ENCODE data around the gene RBPJ. TPM values are rescaled to one million over a fixed set of nuclear protein-coding genes. Genes with fewer than 3 reads are reported as not detected.

The RBPJ gene
- polyA plus RNA-seq, 1 experiment: 218 TPM

DNA sequence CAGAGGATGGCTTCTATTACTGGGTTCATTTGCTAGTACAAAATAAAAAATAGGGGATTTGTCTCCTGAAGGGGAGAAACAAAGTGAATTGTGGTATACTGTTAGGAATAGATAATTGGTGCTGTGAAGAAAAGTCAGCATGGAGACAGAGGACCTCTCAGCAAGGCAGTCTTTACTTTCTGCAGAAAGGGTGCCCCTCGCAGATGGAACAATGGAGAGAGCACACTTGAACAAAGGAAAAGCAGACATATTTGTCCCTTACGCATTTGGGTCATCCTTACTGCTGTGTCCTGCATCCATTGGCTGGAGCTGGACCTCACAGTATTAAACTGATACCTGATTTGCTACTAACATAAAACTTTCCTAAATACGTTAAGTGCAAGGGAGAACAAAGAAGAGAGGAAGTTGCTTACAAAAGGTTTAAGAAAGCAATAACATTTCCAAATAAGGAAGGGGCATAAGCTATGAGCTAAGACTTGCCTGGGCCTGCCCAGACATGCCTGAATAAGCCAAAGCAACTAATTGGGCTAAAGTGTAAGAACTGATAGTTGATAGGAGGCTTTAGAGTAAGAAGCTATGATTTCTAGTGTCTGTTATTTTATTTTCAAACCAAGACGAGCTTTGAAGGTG is 85.6 kb downstream of the RBPJ start:
- no peak for TF ChIP-seq CTCF (IDR thresholded peaks at IDR 0.05; ENCODE audit: low read depth, low read length)
- DNase-seq (ENCODE audit: low read depth, low spot score): no peak
- H3K9me3 ChIP-seq (ENCODE audit: control insufficient read depth, insufficient read depth, low read length): peaks cover 5% of the 10 kb centered on the region; the same call in 1 of the 2 replicates
- no peaks in the 10 kb centered on the region for H3K27me3 ChIP-seq (ENCODE audit: control insufficient read depth, insufficient read depth, low read length)
- H3K4me3 ChIP-seq (ENCODE audit: low read depth, low read length): no peak overlapping the region
- no peak overlapping the region for H3K27ac ChIP-seq (ENCODE audit: low read depth, low read length)
- CTCF ChIA-PET: interaction anchor here (0.7 to 8.8 kb wide), 3 partner anchors 9 to 418 kb away, joined by 3 to 141 read pairs (median 37); no protein-coding TSS in a partner anchor
- POLR2A ChIA-PET: no interaction called here

DNA sequence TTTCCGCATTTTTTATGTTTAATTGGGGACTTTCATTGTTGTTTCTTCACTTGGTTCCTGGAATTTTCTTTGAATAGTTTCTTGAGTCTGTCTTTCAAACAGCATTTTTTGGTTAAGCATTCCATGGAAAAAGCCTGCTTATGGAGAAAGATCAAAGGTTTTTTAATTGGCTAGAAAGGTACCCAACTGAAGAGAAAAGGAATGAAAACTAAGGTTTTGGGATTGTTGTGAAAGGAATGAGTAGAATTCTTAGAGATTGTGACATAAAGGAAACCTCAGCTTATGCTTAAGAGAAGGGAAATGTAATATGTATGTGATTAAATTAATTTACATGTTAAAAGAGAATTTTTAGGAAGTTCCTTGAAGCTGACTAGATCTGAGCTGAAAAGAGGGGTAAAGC is 86.7 kb downstream of the RBPJ start:
- Histone ChIP-seq H3K4me3 (ENCODE audit: low read depth, low read length) (no peak overlapping the region), H3K27me3 (ENCODE audit: control insufficient read depth, insufficient read depth, low read length) (no peaks in the 10 kb centered on the region), H3K9me3 (ENCODE audit: control insufficient read depth, insufficient read depth, low read length) (peaks cover 5% of the 10 kb centered on the region; the same call in 1 of the 2 replicates), H3K27ac (ENCODE audit: low read depth, low read length) (no peak overlapping the region)
- no peak for TF ChIP-seq CTCF (IDR thresholded peaks at IDR 0.05; ENCODE audit: low read depth, low read length)
- DNase-seq (ENCODE audit: low read depth, low spot score): no peak
- ChIA-PET CTCF (interaction anchor here (0.6 to 8.8 kb wide), 9 partner anchors 11 to 598 kb away, joined by 3 to 141 read pairs (median 6); no protein-coding TSS in a partner anchor), POLR2A (interaction anchor here (0.7 kb wide), 1 partner anchor 611 kb away, joined by 8 read pairs; no protein-coding TSS in a partner anchor)

- H3K27me3 ChIP-seq (ENCODE audit: control insufficient read depth, insufficient read depth, low read length): no peaks in the 10 kb centered on the region
- DNase-seq (ENCODE audit: low read depth, low spot score): no peak
- POLR2A ChIA-PET: no interaction called here
- peaks cover 5% of the 10 kb centered on the region; the same call in 1 of the 2 replicates for H3K9me3 ChIP-seq (ENCODE audit: control insufficient read depth, insufficient read depth, low read length)
- peak; percentile 61 for TF ChIP-seq CTCF (IDR thresholded peaks at IDR 0.05; ENCODE audit: low read depth, low read length)
- CTCF ChIA-PET: interaction anchor here (0.6 to 8.8 kb wide), 30 partner anchors 9 to 971 kb away, joined by 3 to 141 read pairs (median 4); no protein-coding TSS in a partner anchor
- no peak overlapping the region for H3K27ac ChIP-seq (ENCODE audit: low read depth, low read length)
- no peak overlapping the region for H3K4me3 ChIP-seq (ENCODE audit: low read depth, low read length)
Observed at GRCh38 chr4:26410385-26411293, 89.8 kb downstream of the RBPJ start.

- DNase-seq (ENCODE audit: low read depth, low spot score): no peak
- no peak for TF ChIP-seq CTCF (IDR thresholded peaks at IDR 0.05; ENCODE audit: low read depth, low read length)
- Histone ChIP-seq H3K9me3 (ENCODE audit: control insufficient read depth, insufficient read depth, low read length) (no peaks in the 10 kb centered on the region), H3K4me3 (ENCODE audit: low read depth, low read length) (no peak overlapping the region), H3K27me3 (ENCODE audit: control insufficient read depth, insufficient read depth, low read length) (no peaks in the 10 kb centered on the region), H3K27ac (ENCODE audit: low read depth, low read length) (no peak overlapping the region)
- POLR2A ChIA-PET: no interaction called here
- CTCF ChIA-PET: interaction anchor here (0.6 to 8.8 kb wide), 7 partner anchors 46 to 484 kb away, joined by 4 to 141 read pairs (median 7); no protein-coding TSS in a partner anchor
Observed at GRCh38 chr4:26412381-26413372, 91.9 kb downstream of the RBPJ start.
